DOHH2 (cell line): ENCODE data around the gene IYD.

ENCODE experiments used
- H3F3A ChIP-seq: fragments of 200-600 bp; sonication (generic), shearing (Covaris generic); 2 replicates; pipeline ENCODE4 v1.6.0; 2016; ENCODE audit warnings: antibody characterized with exemption, mild to moderate bottlenecking; ENCODE audit not compliant: control insufficient read depth, insufficient read depth
- H3K27ac ChIP-seq: fragments of 200-600 bp; sonication (generic); 2 replicates; pipeline ENCODE4 v1.5.1; 2014; ENCODE audit warnings: low read depth, mild to moderate bottlenecking, low read length, moderate library complexity
- H3K27me3 ChIP-seq: fragments of 200-600 bp; sonication (generic); 2 replicates; pipeline ENCODE4 v1.6.1; 2014; ENCODE audit warnings: mild to moderate bottlenecking, low read length, mixed read lengths; ENCODE audit not compliant: control insufficient read depth
- H3K36me3 ChIP-seq: fragments of 200-600 bp; sonication (generic); 2 replicates; pipeline ENCODE4 v1.6.1; 2014; ENCODE audit warnings: mild to moderate bottlenecking, low read length, moderate library complexity, mixed read lengths; ENCODE audit not compliant: control insufficient read depth
- H3K4me1 ChIP-seq: fragments of 200-600 bp; sonication (generic); 2 replicates; pipeline ENCODE4 v1.6.1; 2014; ENCODE audit warnings: mild to moderate bottlenecking, low read length, mixed read lengths; ENCODE audit not compliant: control insufficient read depth
- H3K4me2 ChIP-seq: fragments of 200-600 bp; sonication (generic); 2 replicates; pipeline ENCODE4 v1.6.0; 2014; ENCODE audit warnings: mild to moderate bottlenecking, low read length, moderate library complexity
- H3K4me3 ChIP-seq: fragments of 200-600 bp; sonication (generic); 2 replicates; pipeline ENCODE4 v1.5.1; 2014; ENCODE audit warnings: mild to moderate bottlenecking, low read length, mixed read lengths
- H3K79me2 ChIP-seq: fragments of 200-600 bp; sonication (generic); 2 replicates; pipeline ENCODE4 v1.6.1; 2014; ENCODE audit warnings: mild to moderate bottlenecking, low read length, mixed read lengths; ENCODE audit not compliant: control insufficient read depth
- H3K9me2 ChIP-seq: fragments of 200-600 bp; sonication (generic); replicated peaks from 2 replicates; pipeline ENCODE4 v1.6.1; 2014; ENCODE audit warnings: mild to moderate bottlenecking, low read length, mixed read lengths; ENCODE audit not compliant: control insufficient read depth
- H3K9me3 ChIP-seq: fragments of 200-600 bp; sonication (generic); 2 replicates; pipeline ENCODE4 v1.6.1; 2014; ENCODE audit warnings: antibody characterized with exemption, low read length, mixed read lengths; ENCODE audit not compliant: control insufficient read depth, insufficient read depth
- H4K20me1 ChIP-seq: fragments of 200-600 bp; sonication (generic); 2 replicates; pipeline ENCODE4 v1.6.0; 2014; ENCODE audit warnings: low read depth, mild to moderate bottlenecking, antibody characterized with exemption, low read length, moderate library complexity; ENCODE audit not compliant: control insufficient read depth, insufficient read depth
- EZH2phosphoT487 ChIP-seq: fragments of 200-600 bp; sonication (generic); IDR thresholded peaks from 2 replicates; pipeline ENCODE4 v1.6.1; 2017; ENCODE audit warnings: borderline replicate concordance, mild to moderate bottlenecking, antibody characterized with exemption, low read length, moderate library complexity, mixed read lengths
- TF ChIP-seq, protein P1 (sequence below): fragments of 200-600 bp; sonication (generic); IDR thresholded peaks from one replicate; pipeline ENCODE4 v1.5.1; 2014; ENCODE audit warnings: antibody characterized with exemption, mild to moderate bottlenecking, low read depth, low read length; ENCODE audit not compliant: poor library complexity, severe bottlenecking

The IYD gene

DNA sequence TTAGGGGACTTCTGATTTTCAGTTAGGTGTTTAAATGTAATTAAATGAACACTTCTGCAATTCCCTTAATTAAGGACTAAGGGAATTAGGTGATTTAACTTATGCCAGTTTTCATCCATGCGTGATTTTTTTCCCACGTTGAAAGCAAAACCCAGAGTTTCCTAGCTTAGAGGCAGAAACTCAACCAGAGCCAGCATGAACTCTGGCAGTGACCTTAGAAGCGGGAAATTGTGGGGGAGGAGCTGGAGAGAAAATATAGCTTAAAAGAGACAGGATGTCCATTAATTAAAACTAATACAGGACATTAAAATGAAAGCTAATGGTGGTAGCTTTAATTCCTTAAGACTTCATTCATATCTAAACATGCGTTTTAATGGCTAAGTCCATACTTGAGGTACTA is 41.6 kb downstream of the IYD start:
- Histone ChIP-seq H3K27ac (peak overlapping the region; percentile 62), H3K79me2 (no peaks in the 10 kb centered on the region), H4K20me1 (no peaks in the 10 kb centered on the region), H3K4me1 (peaks cover 69% of the 10 kb centered on the region), H3K4me2 (peak overlapping the region; percentile 62), H3K27me3 (no peaks in the 10 kb centered on the region), H3K9me3 (peaks cover 6% of the 10 kb centered on the region; the same call in 1 of the 2 replicates), H3K9me2 (no peaks in the 10 kb centered on the region), H3F3A (0 out of 2 replicates have a peak, but pooled peaks cover 3% of the 10 kb centered on the region), H3K4me3 (peak overlapping the region; percentile 37), H3K36me3 (no peaks in the 10 kb centered on the region)
- no peak for TF ChIP-seq EZH2phosphoT487
- TF ChIP-seq, protein P1, sequence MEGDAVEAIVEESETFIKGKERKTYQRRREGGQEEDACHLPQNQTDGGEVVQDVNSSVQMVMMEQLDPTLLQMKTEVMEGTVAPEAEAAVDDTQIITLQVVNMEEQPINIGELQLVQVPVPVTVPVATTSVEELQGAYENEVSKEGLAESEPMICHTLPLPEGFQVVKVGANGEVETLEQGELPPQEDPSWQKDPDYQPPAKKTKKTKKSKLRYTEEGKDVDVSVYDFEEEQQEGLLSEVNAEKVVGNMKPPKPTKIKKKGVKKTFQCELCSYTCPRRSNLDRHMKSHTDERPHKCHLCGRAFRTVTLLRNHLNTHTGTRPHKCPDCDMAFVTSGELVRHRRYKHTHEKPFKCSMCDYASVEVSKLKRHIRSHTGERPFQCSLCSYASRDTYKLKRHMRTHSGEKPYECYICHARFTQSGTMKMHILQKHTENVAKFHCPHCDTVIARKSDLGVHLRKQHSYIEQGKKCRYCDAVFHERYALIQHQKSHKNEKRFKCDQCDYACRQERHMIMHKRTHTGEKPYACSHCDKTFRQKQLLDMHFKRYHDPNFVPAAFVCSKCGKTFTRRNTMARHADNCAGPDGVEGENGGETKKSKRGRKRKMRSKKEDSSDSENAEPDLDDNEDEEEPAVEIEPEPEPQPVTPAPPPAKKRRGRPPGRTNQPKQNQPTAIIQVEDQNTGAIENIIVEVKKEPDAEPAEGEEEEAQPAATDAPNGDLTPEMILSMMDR, result no peak

DNA sequence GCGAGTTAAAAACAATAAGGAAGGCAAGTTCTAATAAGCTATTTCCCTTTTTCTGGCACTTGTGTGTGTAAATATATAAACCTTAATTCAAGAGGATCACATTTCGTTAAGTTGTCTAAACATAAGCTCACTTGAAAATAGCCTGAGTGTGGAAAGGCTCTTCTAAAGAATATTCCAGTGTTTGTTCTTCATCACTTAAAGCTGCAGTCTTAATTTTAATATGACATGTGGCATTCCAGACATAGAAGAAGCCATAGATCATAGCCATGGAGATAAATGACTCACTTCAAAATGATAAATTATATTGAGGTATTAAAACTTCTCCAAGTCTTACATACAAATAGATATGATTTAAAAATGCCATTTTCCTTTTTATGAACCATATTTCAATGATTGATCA is 42.1 kb downstream of the IYD start:
- no peak overlapping the region for H3K4me3 ChIP-seq
- H4K20me1 ChIP-seq, result no peaks in the 10 kb centered on the region
- H3K9me2 ChIP-seq, result no peaks in the 10 kb centered on the region

DNA sequence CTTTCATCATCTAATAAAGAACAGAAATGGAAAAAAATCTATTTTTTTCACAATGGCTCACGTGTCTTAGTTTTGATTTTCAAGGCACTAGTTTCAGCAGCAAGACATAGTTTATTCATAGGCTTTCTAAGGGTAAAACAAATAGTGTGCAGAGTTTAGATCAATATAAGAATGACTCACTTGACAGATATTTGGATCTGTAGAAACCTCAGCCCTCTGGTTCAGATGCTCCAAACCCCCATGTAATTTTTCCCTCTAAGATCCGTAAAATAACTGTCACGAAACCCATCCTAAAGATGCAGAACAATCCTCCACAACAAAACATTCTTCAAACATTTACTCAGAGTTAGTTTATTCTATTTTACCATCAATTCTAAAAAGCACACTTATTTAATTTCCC is 43.4 kb downstream of the IYD start:
- no peaks in the 10 kb centered on the region for H3K36me3 ChIP-seq
- H3F3A ChIP-seq, result 0 out of 2 replicates have a peak, but pooled peaks cover 3% of the 10 kb centered on the region
- H3K4me2 ChIP-seq, result no peak overlapping the region
- no peaks in the 10 kb centered on the region for H3K27me3 ChIP-seq
- H3K4me1 ChIP-seq, result peaks cover 63% of the 10 kb centered on the region
- no peak overlapping the region for H3K4me3 ChIP-seq
- no peaks in the 10 kb centered on the region for H4K20me1 ChIP-seq
- H3K27ac ChIP-seq, result no peak overlapping the region
- H3K9me2 ChIP-seq, result no peaks in the 10 kb centered on the region
- H3K79me2 ChIP-seq, result no peaks in the 10 kb centered on the region
- TF ChIP-seq, protein P1, result no peak
- TF ChIP-seq EZH2phosphoT487, result no peak
- no peaks in the 10 kb centered on the region for H3K9me3 ChIP-seq

More for the DNA sequence above, 42.1 kb downstream of the IYD start:
- Histone ChIP-seq H3K27me3 (no peaks in the 10 kb centered on the region), H3K36me3 (no peaks in the 10 kb centered on the region), H3K4me2 (peak overlapping the region; percentile 62), H3K4me1 (peaks cover 69% of the 10 kb centered on the region), H3K27ac (peak overlapping the region; percentile 62; the same call in 1 of the 2 replicates), H3K79me2 (no peaks in the 10 kb centered on the region), H3F3A (0 out of 2 replicates have a peak, but pooled peaks cover 3% of the 10 kb centered on the region), H3K9me3 (peaks cover under 1% of the 10 kb centered on the region; the same call in 1 of the 2 replicates)
- TF ChIP-seq, protein P1, result no peak
- no peak for TF ChIP-seq EZH2phosphoT487
